ENCODE results near the gene AMZ1. TPM values are rescaled to one million over a fixed set of nuclear protein-coding genes. Genes with fewer than 3 reads are reported as not detected.

The AMZ1 gene
- total RNA-seq, 1 donor: 2.5 TPM

DNA sequence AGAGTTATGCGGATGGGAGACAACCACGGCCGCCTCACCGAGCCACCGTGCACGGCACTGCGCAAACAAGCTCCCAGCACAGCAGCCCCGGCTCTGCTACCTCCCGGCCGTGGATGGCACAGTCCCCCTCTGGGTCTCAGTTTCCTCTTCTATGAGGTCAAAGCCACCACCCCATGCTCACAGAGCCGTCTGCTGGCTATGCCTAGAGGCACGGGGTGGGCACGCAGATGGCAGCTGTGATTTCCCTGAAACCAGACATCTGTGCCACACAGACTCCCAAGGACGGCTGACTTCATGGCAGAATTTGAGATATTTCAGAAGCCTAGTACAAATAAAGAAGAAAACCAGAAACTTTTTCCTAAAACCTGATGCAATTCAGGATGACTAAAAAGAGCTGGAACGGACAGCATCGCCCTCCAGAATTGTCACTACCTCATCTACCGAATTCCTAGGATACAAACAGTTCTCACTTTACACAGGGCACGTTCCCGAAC, 73.2 kb downstream of the AMZ1 start:
- Histone ChIP-seq H3K27ac (ENCODE audit: low read depth, low read length) (peak overlapping the region; percentile 47), H3K79me2 (ENCODE audit: insufficient read depth, low read length) (peaks cover 39% of the 10 kb centered on the region), H2AFZ (ENCODE audit: low read length) (no peak overlapping the region), H4K20me1 (ENCODE audit: insufficient read depth, low read length) (peaks cover 4% of the 10 kb centered on the region), H3K4me3 (ENCODE audit: insufficient read depth, low read length) (no peak overlapping the region), H3K27me3 (ENCODE audit: insufficient read depth, low read length) (no peaks in the 10 kb centered on the region), H3K9me3 (ENCODE audit: low read depth, low read length) (no peaks in the 10 kb centered on the region), H3K4me1 (ENCODE audit: insufficient read depth, low read length) (peaks cover 60% of the 10 kb centered on the region), H3K4me2 (ENCODE audit: insufficient read depth, low read length) (no peak overlapping the region), H3K36me3 (ENCODE audit: insufficient read depth, low read length) (peaks cover 3% of the 10 kb centered on the region)
- no peak for TF ChIP-seq CTCF (IDR thresholded peaks at IDR 0.05; ENCODE audit: extremely low read depth, low read depth, low read length)
- DNase-seq (ENCODE audit: insufficient read length, low spot score, missing footprints): no peak

GRCh38 chr7:2761801-2762497, 73.9 kb downstream of the AMZ1 start:
- Histone ChIP-seq H2AFZ (ENCODE audit: low read length) (no peak overlapping the region), H3K36me3 (ENCODE audit: insufficient read depth, low read length) (no peaks in the 10 kb centered on the region), H3K27me3 (ENCODE audit: insufficient read depth, low read length) (no peaks in the 10 kb centered on the region), H3K4me1 (ENCODE audit: insufficient read depth, low read length) (peaks cover 55% of the 10 kb centered on the region), H3K4me2 (ENCODE audit: insufficient read depth, low read length) (peak overlapping the region; percentile 86), H3K4me3 (ENCODE audit: insufficient read depth, low read length) (peak overlapping the region; percentile 54), H3K79me2 (ENCODE audit: insufficient read depth, low read length) (peaks cover 43% of the 10 kb centered on the region), H4K20me1 (ENCODE audit: insufficient read depth, low read length) (peaks cover 4% of the 10 kb centered on the region), H3K27ac (ENCODE audit: low read depth, low read length) (peak overlapping the region; percentile 96), H3K9me3 (ENCODE audit: low read depth, low read length) (no peaks in the 10 kb centered on the region)
- DNase-seq (ENCODE audit: insufficient read length, low spot score, missing footprints): peak; percentile 53
- no peak for TF ChIP-seq CTCF (IDR thresholded peaks at IDR 0.05; ENCODE audit: extremely low read depth, low read depth, low read length)

DNA sequence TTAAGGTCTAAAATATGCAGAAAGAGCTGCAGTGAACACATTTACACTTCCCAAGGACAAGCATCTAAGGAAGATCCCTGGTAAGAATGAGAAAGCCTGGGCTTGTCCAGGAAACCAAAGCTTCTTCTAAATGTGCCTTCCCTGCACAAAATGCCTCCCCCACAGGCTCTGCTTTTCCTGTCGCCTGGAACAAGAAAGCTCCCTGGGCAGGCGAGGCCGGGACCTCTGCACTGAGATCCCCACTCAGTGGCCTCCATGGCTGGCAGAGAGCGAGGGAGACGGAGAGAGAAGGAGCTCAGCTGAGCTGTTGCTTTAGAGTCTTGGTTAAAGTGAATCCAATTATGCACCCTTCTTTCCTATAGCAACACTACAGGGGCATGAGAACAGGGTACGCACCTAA, 75.6 kb downstream of the AMZ1 start:
- H3K27ac ChIP-seq (ENCODE audit: low read depth, low read length): peak overlapping the region; percentile 96
- DNase-seq (ENCODE audit: insufficient read length, low spot score, missing footprints): peak; percentile 61
- peaks cover 39% of the 10 kb centered on the region for H3K4me1 ChIP-seq (ENCODE audit: insufficient read depth, low read length)
- no peak for TF ChIP-seq CTCF (IDR thresholded peaks at IDR 0.05; ENCODE audit: extremely low read depth, low read depth, low read length)
- peaks cover under 1% of the 10 kb centered on the region for H4K20me1 ChIP-seq (ENCODE audit: insufficient read depth, low read length)
- H3K4me3 ChIP-seq (ENCODE audit: insufficient read depth, low read length): peak overlapping the region; percentile 54
- H3K4me2 ChIP-seq (ENCODE audit: insufficient read depth, low read length): peak overlapping the region; percentile 86
- H2AFZ ChIP-seq (ENCODE audit: low read length): peak overlapping the region; percentile 83
- H3K27me3 ChIP-seq (ENCODE audit: insufficient read depth, low read length): no peaks in the 10 kb centered on the region
- no peaks in the 10 kb centered on the region for H3K36me3 ChIP-seq (ENCODE audit: insufficient read depth, low read length)
- H3K79me2 ChIP-seq (ENCODE audit: insufficient read depth, low read length): peaks cover 49% of the 10 kb centered on the region
- H3K9me3 ChIP-seq (ENCODE audit: low read depth, low read length): no peaks in the 10 kb centered on the region

GRCh38 chr7:2764621-2765020, 76.6 kb downstream of the AMZ1 start:
- Histone ChIP-seq H3K79me2 (ENCODE audit: insufficient read depth, low read length) (peaks cover 43% of the 10 kb centered on the region), H3K27ac (ENCODE audit: low read depth, low read length) (no peak overlapping the region), H3K9me3 (ENCODE audit: low read depth, low read length) (no peaks in the 10 kb centered on the region), H3K27me3 (ENCODE audit: insufficient read depth, low read length) (no peaks in the 10 kb centered on the region), H3K4me1 (ENCODE audit: insufficient read depth, low read length) (peaks cover 37% of the 10 kb centered on the region), H3K36me3 (ENCODE audit: insufficient read depth, low read length) (no peaks in the 10 kb centered on the region), H3K4me3 (ENCODE audit: insufficient read depth, low read length) (no peak overlapping the region), H3K4me2 (ENCODE audit: insufficient read depth, low read length) (no peak overlapping the region), H4K20me1 (ENCODE audit: insufficient read depth, low read length) (no peaks in the 10 kb centered on the region), H2AFZ (ENCODE audit: low read length) (no peak overlapping the region)
- no peak for DNase-seq (ENCODE audit: insufficient read length, low spot score, missing footprints)
- TF ChIP-seq CTCF (IDR thresholded peaks at IDR 0.05; ENCODE audit: extremely low read depth, low read depth, low read length): no peak

Measured in osteoblast (primary cell).